Smooth muscle cell (in vitro differentiated cells): ENCODE results near the gene PLEK2. TPM values are rescaled to one million over a fixed set of nuclear protein-coding genes. Genes with fewer than 3 reads are reported as not detected.

ENCODE experiments used
- DNase-seq: peaks from one replicate; lab custom pipeline; 2025; ENCODE audit not compliant: unreplicated experiment; lab: John Stamatoyannopoulos, UW
- H2AFZ ChIP-seq: fragments of 200-600 bp; sonication (generic); 2 replicates; pipeline ENCODE4 v1.6.0; 2016; ENCODE audit warnings: antibody characterized with exemption, low read depth, mild to moderate bottlenecking
- H3F3A ChIP-seq: fragments of 200-600 bp; sonication (generic); 2 replicates; pipeline ENCODE4 v1.6.0; 2017; ENCODE audit warnings: antibody characterized with exemption, low read depth
- H3K27ac ChIP-seq: fragments of 200-600 bp; sonication (generic); 2 replicates; pipeline ENCODE4 v1.5.1; 2016; ENCODE audit warnings: low read depth, mild to moderate bottlenecking
- H3K27me3 ChIP-seq: fragments of 200-600 bp; sonication (generic); 2 replicates; pipeline ENCODE4 v1.6.1; 2016; ENCODE audit warnings: low read depth, mild to moderate bottlenecking
- H3K36me3 ChIP-seq: fragments of 200-600 bp; sonication (generic); 2 replicates; pipeline ENCODE4 v1.5.1; 2016; ENCODE audit warnings: low read depth
- H3K4me1 ChIP-seq: fragments of 200-600 bp; sonication (generic); 2 replicates; pipeline ENCODE4 v1.5.1; 2016; ENCODE audit warnings: low read depth
- H3K4me2 ChIP-seq: fragments of 200-600 bp; sonication (generic); 2 replicates; pipeline ENCODE4 v1.6.0; 2016; ENCODE audit warnings: mild to moderate bottlenecking
- H3K4me3 ChIP-seq: fragments of 200-600 bp; sonication (generic); 2 replicates; pipeline ENCODE4 v1.5.1; 2016; ENCODE audit warnings: mild to moderate bottlenecking
- H3K79me2 ChIP-seq: fragments of 200-600 bp; sonication (generic); 2 replicates; pipeline ENCODE4 v1.6.0; 2016; ENCODE audit warnings: low read depth, mild to moderate bottlenecking
- H3K9ac ChIP-seq: fragments of 200-600 bp; sonication (generic); 2 replicates; pipeline ENCODE4 v1.6.0; 2016; ENCODE audit warnings: low read depth
- H3K9me3 ChIP-seq: fragments of 200-600 bp; sonication (generic); replicated peaks from 2 replicates; pipeline ENCODE4 v1.5.1; 2016; ENCODE audit warnings: low read depth
- H4K20me1 ChIP-seq: fragments of 200-600 bp; sonication (generic); 2 replicates; pipeline ENCODE4 v1.6.0; 2016; ENCODE audit warnings: low read depth
- WGBS: methylation state at CpG from one replicate; pipeline ENCODE4 v1.1.7; 2016; ENCODE audit warnings: low lambda C conversion rate; 5-methylcytosine and 5-hydroxymethylcytosine counted together
- polyA plus RNA-seq: library from polyadenylated mRNA; unstranded; fragments of >200 nt; fragmentation: Nextera tagmentation; extraction: Ambion mirVana; gene quantifications from 2 replicates; pipeline ENCODE4 v1.2.1, GENCODE V29; 2016
- total RNA-seq: library from RNA; depleted of rRNA; stranded (reverse); fragments of >200 nt; gene quantifications from 2 replicates; pipeline ENCODE4 v1.2.3, GENCODE V29; 2014
- TF ChIP-seq, protein P1 (sequence below): fragments of 200-600 bp; sonication (generic); IDR thresholded peaks from 2 replicates; pipeline ENCODE4 v1.5.1; 2017; ENCODE audit warnings: borderline replicate concordance, mild to moderate bottlenecking, antibody characterized with exemption; ENCODE audit not compliant: insufficient read depth, poor library complexity, severe bottlenecking

The PLEK2 gene
- total and polyA plus RNA-seq, 2 experiments from 2014 or later, result 1.6 to 3.1 TPM

DNA sequence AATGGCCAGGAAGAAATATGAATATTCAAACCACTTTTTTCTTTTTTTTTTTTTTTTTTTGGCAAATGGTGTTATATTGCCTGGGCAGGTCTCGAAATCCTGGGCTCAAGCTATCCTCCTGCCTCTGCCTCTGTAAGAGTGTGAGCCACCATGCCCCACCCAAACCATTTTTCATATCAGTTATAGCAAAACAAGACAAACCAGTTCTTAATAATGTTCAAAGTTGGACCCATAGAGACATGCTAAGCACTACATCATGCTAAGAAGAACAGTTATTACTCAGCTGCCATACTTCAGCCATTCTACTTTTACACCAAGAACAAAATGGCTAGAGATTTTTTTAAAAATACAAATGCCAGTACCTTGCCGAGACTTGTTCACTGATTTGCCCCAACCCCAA lies 26.3 kb downstream of the PLEK2 start:
- TF ChIP-seq, protein P1, sequence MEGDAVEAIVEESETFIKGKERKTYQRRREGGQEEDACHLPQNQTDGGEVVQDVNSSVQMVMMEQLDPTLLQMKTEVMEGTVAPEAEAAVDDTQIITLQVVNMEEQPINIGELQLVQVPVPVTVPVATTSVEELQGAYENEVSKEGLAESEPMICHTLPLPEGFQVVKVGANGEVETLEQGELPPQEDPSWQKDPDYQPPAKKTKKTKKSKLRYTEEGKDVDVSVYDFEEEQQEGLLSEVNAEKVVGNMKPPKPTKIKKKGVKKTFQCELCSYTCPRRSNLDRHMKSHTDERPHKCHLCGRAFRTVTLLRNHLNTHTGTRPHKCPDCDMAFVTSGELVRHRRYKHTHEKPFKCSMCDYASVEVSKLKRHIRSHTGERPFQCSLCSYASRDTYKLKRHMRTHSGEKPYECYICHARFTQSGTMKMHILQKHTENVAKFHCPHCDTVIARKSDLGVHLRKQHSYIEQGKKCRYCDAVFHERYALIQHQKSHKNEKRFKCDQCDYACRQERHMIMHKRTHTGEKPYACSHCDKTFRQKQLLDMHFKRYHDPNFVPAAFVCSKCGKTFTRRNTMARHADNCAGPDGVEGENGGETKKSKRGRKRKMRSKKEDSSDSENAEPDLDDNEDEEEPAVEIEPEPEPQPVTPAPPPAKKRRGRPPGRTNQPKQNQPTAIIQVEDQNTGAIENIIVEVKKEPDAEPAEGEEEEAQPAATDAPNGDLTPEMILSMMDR, result no peak
- 96% methylated on average over 2 of the region's 2 CpGs for WGBS
- DNase-seq, result no peak
- Histone ChIP-seq H3K27ac (no peak overlapping the region), H3K4me3 (no peak overlapping the region), H3F3A (peaks cover 8% of the 10 kb centered on the region), H3K27me3 (no peaks in the 10 kb centered on the region), H3K9ac (no peak overlapping the region), H2AFZ (no peak overlapping the region), H3K4me1 (no peaks in the 10 kb centered on the region), H3K4me2 (no peak overlapping the region), H3K79me2 (no peaks in the 10 kb centered on the region), H3K9me3 (no peaks in the 10 kb centered on the region), H4K20me1 (no peaks in the 10 kb centered on the region), H3K36me3 (peaks cover 44% of the 10 kb centered on the region)

DNA sequence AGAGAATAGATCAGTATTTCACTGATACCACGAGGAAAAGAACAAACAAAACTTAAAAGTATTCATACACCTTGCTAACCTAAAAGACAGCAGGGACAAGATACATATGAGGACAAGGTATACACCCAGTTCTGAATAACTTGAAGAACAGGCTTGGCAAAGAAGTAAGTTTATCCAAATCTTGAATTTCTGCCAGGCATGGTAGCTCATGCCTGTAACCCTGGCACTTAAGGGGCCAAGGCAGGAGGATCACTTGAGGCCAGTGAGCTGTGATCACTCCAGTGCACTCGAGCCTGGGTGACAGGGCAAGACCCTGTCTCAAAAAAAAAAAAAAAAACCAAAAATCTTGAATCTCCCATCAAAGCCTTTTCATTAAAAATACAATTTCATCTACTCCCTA lies 26.8 kb downstream of the PLEK2 start:
- H3K27me3 ChIP-seq, result no peaks in the 10 kb centered on the region
- TF ChIP-seq, protein P1, result no peak
- H3K4me3 ChIP-seq, result no peak overlapping the region
- no peaks in the 10 kb centered on the region for H3K9me3 ChIP-seq
- no peak overlapping the region for H3K4me2 ChIP-seq
- peaks cover 48% of the 10 kb centered on the region for H3K36me3 ChIP-seq
- no peak overlapping the region for H2AFZ ChIP-seq
- 88% methylated on average over 2 of the region's 2 CpGs for WGBS
- H3K9ac ChIP-seq, result no peak overlapping the region
- H4K20me1 ChIP-seq, result no peaks in the 10 kb centered on the region
- no peak for DNase-seq
- H3K4me1 ChIP-seq, result no peaks in the 10 kb centered on the region
- no peak overlapping the region for H3K27ac ChIP-seq
- no peaks in the 10 kb centered on the region for H3K79me2 ChIP-seq
- peaks cover 8% of the 10 kb centered on the region for H3F3A ChIP-seq

DNA sequence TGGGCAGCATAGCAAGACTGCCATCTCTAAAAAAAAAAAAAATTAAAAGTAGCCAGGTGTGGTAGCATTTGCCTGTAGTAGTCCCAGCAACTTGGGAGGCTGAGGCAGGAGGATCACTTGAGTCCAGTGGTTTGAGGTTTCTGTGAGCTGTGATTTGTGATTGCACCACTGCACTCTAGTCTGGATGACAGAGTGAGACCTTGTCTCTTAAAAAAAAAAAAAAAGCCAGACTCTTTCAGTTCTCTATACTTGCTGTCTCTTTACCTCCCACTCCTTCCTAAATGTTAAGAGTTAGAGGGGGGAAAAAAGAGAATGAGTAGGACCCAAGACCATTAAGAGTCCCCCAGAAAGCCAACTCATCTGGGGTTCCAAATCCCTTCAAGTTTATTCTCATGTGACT lies 34.0 kb downstream of the PLEK2 start:
- Histone ChIP-seq H3K27me3 (no peaks in the 10 kb centered on the region), H3F3A (no peaks in the 10 kb centered on the region), H3K79me2 (no peaks in the 10 kb centered on the region), H3K4me1 (no peaks in the 10 kb centered on the region), H3K27ac (no peak overlapping the region), H3K9ac (no peak overlapping the region), H2AFZ (no peak overlapping the region), H3K4me2 (no peak overlapping the region), H4K20me1 (peaks cover 28% of the 10 kb centered on the region), H3K36me3 (peaks cover 71% of the 10 kb centered on the region), H3K4me3 (no peak overlapping the region), H3K9me3 (no peaks in the 10 kb centered on the region)
- DNase-seq, result no peak
- TF ChIP-seq, protein P1, result no peak

DNA sequence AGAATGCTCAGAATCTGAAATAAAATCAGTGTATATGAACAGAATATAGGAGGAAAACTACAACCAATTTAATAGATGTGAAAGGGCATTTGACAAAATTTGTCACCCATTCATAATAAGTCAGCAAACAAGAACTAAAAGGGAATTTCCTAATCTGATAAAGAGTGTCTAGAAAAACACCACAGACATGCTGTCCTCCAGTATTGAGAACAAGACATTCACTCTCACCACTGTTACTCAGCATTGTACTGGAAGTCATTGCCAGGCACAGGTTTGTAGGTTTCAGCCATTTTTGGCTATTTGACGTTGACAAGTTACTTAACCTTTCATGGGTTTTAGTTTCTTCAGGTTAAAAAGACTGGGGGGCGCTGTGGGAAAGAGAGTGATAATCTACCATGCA lies 38.6 kb downstream of the PLEK2 start:
- Histone ChIP-seq H3K4me1 (no peaks in the 10 kb centered on the region), H3K4me2 (no peak overlapping the region), H3K9ac (no peak overlapping the region), H2AFZ (no peak overlapping the region), H3K36me3 (peaks cover 44% of the 10 kb centered on the region), H3F3A (no peaks in the 10 kb centered on the region), H3K4me3 (no peak overlapping the region), H3K27ac (no peak overlapping the region), H3K79me2 (peaks cover 15% of the 10 kb centered on the region), H3K9me3 (no peaks in the 10 kb centered on the region), H4K20me1 (peaks cover 46% of the 10 kb centered on the region), H3K27me3 (no peaks in the 10 kb centered on the region)
- no peak for DNase-seq
- TF ChIP-seq, protein P1, result no peak
- WGBS, result 85% methylated on average over 2 of the region's 2 CpGs
